Measurements from ENCODE around the gene FGD6. TPM values are rescaled to one million over a fixed set of nuclear protein-coding genes. Genes with fewer than 3 reads are reported as not detected.
A peak's percentile ranks its signal among the peaks of the same experiment; 100 is the strongest.

FGD6 gene
- total and polyA plus RNA-seq, 2 donors (not counting 1 experiment from before 2014, with no cell fraction given): 3.3 to 4.7 TPM

GRCh38 chr12:95218150-95219133 lies 1.2 kb upstream of the FGD6 start:
- no peaks in the 10 kb centered on the region for H4K20me1 ChIP-seq (ENCODE audit: control insufficient read depth, extremely low read depth, insufficient read depth, low read length)
- peak; percentile 63 to 67 for DNase-seq (ENCODE audit: low read depth in 2 of 2)
- peak overlapping the region; percentile 91 for H3K9ac ChIP-seq (ENCODE audit: insufficient read depth, low read length)
- H3K4me3 ChIP-seq (replicated peaks in 1 of 4; ENCODE audit: control extremely low read depth in 1 of 4, insufficient read depth in 1 of 4, low read depth in 3 of 4, low read length in 4 of 4): peak overlapping the region; percentile 80 to 95 (median 90)
- H3K9me3 ChIP-seq (ENCODE audit: control insufficient read depth, insufficient read depth, low read depth, low read length): no peaks in the 10 kb centered on the region
- H3K36me3 ChIP-seq (ENCODE audit: control insufficient read depth, insufficient read depth, low read length): no peaks in the 10 kb centered on the region
- peak overlapping the region; percentile 87 for H2AFZ ChIP-seq (ENCODE audit: low read length)
- H3K79me2 ChIP-seq (ENCODE audit: control insufficient read depth, insufficient read depth, low read length): peaks cover 53% of the 10 kb centered on the region
- peak overlapping the region; percentile 79 for H3K4me2 ChIP-seq (ENCODE audit: extremely low read depth, insufficient read depth, low read length)
- H3K27me3 ChIP-seq (ENCODE audit: control insufficient read depth, insufficient read depth, low read length): no peaks in the 10 kb centered on the region
- H3K27ac ChIP-seq (ENCODE audit: insufficient read depth, low read length): peak overlapping the region; percentile 91
- TF ChIP-seq EZH2 (IDR thresholded peaks at IDR 0.05; ENCODE audit: low read length, missing control alignments): no peak
- TF ChIP-seq, protein P1, sequence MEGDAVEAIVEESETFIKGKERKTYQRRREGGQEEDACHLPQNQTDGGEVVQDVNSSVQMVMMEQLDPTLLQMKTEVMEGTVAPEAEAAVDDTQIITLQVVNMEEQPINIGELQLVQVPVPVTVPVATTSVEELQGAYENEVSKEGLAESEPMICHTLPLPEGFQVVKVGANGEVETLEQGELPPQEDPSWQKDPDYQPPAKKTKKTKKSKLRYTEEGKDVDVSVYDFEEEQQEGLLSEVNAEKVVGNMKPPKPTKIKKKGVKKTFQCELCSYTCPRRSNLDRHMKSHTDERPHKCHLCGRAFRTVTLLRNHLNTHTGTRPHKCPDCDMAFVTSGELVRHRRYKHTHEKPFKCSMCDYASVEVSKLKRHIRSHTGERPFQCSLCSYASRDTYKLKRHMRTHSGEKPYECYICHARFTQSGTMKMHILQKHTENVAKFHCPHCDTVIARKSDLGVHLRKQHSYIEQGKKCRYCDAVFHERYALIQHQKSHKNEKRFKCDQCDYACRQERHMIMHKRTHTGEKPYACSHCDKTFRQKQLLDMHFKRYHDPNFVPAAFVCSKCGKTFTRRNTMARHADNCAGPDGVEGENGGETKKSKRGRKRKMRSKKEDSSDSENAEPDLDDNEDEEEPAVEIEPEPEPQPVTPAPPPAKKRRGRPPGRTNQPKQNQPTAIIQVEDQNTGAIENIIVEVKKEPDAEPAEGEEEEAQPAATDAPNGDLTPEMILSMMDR (conservative IDR thresholded peaks at IDR 0.05 in 1 of 2, IDR thresholded peaks at IDR 0.05 in 1 of 2; ENCODE audit: low read depth in 1 of 2, low read length in 2 of 2): no peak
- H3K4me1 ChIP-seq (ENCODE audit: control insufficient read depth, extremely low read depth, insufficient read depth, low read length): no peaks in the 10 kb centered on the region

- Histone ChIP-seq H3K79me2 (ENCODE audit: control insufficient read depth, insufficient read depth, low read length) (peaks cover 39% of the 10 kb centered on the region), H3K4me2 (ENCODE audit: extremely low read depth, insufficient read depth, low read length) (peak overlapping the region; percentile 88), H3K27me3 (ENCODE audit: control insufficient read depth, insufficient read depth, low read length) (no peaks in the 10 kb centered on the region), H3K4me1 (ENCODE audit: control insufficient read depth, extremely low read depth, insufficient read depth, low read length) (no peaks in the 10 kb centered on the region), H3K4me3 (replicated peaks in 1 of 4; ENCODE audit: control extremely low read depth in 1 of 4, insufficient read depth in 1 of 4, low read depth in 3 of 4, low read length in 4 of 4) (peak overlapping the region; percentile 37 to 87 (median 72)), H3K9me3 (ENCODE audit: control insufficient read depth, insufficient read depth, low read depth, low read length) (no peaks in the 10 kb centered on the region), H3K36me3 (ENCODE audit: control insufficient read depth, insufficient read depth, low read length) (no peaks in the 10 kb centered on the region), H3K9ac (ENCODE audit: insufficient read depth, low read length) (peak overlapping the region; percentile 64), H4K20me1 (ENCODE audit: control insufficient read depth, extremely low read depth, insufficient read depth, low read length) (no peaks in the 10 kb centered on the region), H3K27ac (ENCODE audit: insufficient read depth, low read length) (peak overlapping the region; percentile 31), H2AFZ (ENCODE audit: low read length) (peak overlapping the region; percentile 0)
- DNase-seq (ENCODE audit: low read depth in 2 of 2): peak in 1 of 2 donors; percentile 11
- TF ChIP-seq EZH2 (IDR thresholded peaks at IDR 0.05; ENCODE audit: low read length, missing control alignments): no peak
These were observed 423 bp downstream of the FGD6 start for GRCh38 chr12:95216711-95217376.

GRCh38 chr12:95215949-95216348 lies 1.3 kb downstream of the FGD6 start:
- Histone ChIP-seq H3K27me3 (ENCODE audit: control insufficient read depth, insufficient read depth, low read length) (no peaks in the 10 kb centered on the region), H2AFZ (ENCODE audit: low read length) (no peak overlapping the region), H3K36me3 (ENCODE audit: control insufficient read depth, insufficient read depth, low read length) (no peaks in the 10 kb centered on the region), H3K9me3 (ENCODE audit: control insufficient read depth, insufficient read depth, low read depth, low read length) (no peaks in the 10 kb centered on the region), H3K9ac (ENCODE audit: insufficient read depth, low read length) (no peak overlapping the region), H3K79me2 (ENCODE audit: control insufficient read depth, insufficient read depth, low read length) (peaks cover 31% of the 10 kb centered on the region), H3K4me1 (ENCODE audit: control insufficient read depth, extremely low read depth, insufficient read depth, low read length) (no peaks in the 10 kb centered on the region), H4K20me1 (ENCODE audit: control insufficient read depth, extremely low read depth, insufficient read depth, low read length) (no peaks in the 10 kb centered on the region), H3K4me3 (replicated peaks in 1 of 4; ENCODE audit: control extremely low read depth in 1 of 4, insufficient read depth in 1 of 4, low read depth in 3 of 4, low read length in 4 of 4) (peak overlapping the region; percentile 37 to 87 (median 72)), H3K27ac (ENCODE audit: insufficient read depth, low read length) (no peak overlapping the region), H3K4me2 (ENCODE audit: extremely low read depth, insufficient read depth, low read length) (peak overlapping the region; percentile 88)
- TF ChIP-seq, protein P1 (conservative IDR thresholded peaks at IDR 0.05 in 1 of 2, IDR thresholded peaks at IDR 0.05 in 1 of 2; ENCODE audit: low read depth in 1 of 2, low read length in 2 of 2): no peak
- no peak for TF ChIP-seq EZH2 (IDR thresholded peaks at IDR 0.05; ENCODE audit: low read length, missing control alignments)
- peak; percentile 69 to 80 for DNase-seq (ENCODE audit: low read depth in 2 of 2)

All from fibroblast of lung (primary cell).